HL-60 (cell line): ENCODE measurements around the gene FCGR1A.
"Not testable (repeated sequence)": the region's sequence is repeated elsewhere in the genome, so short reads cannot be mapped to it uniquely, and the experiment has no call there.

Experiments used
- CTCF ChIP-seq: IDR thresholded peaks from one replicate; pipeline ENCODE4 v1.5.1; 2011; ENCODE audit warnings: low read length, control low read depth, inconsistent platforms; ENCODE audit not compliant: insufficient read depth
- POLR2AphosphoS5 ChIP-seq: IDR thresholded peaks from 2 replicates; pipeline ENCODE4 v1.6.1; 2012; ENCODE audit warnings: low read depth
- REST ChIP-seq: IDR thresholded peaks from 2 replicates; pipeline ENCODE4 v1.6.1; 2012; ENCODE audit warnings: low read depth; ENCODE audit not compliant: insufficient replicate concordance

GRCh38 chr1:149804417-149805080 is 22.1 kb downstream of the FCGR1A start:
- not testable (repeated sequence) for TF ChIP-seq REST, CTCF, POLR2AphosphoS5
